GM19328 (cell line): ENCODE data around the gene SP140.
"Not testable (repeated sequence)": the region's sequence is repeated elsewhere in the genome, so short reads cannot be mapped to it uniquely, and the experiment has no call there.

ENCODE experiments used
- ATAC-seq: cut with Tn5 transposase; IDR thresholded peaks from one replicate; pipeline ENCODE4 v1.9.1; 2021; ENCODE audit warnings: mild to moderate bottlenecking, moderate library complexity; ENCODE audit not compliant: unreplicated experiment

SP140 gene

GRCh38 chr2:230225486-230225885 is at the start of gene SP140:
TSS of gene SP140 (plus strand) at chr2:230225736. CDS start at chr2:230225845, 109 bp downstream.
- ATAC-seq, result peak; percentile 77

GRCh38 chr2:230176996-230177395 is 48.5 kb upstream of the SP140 start:
- no peak for ATAC-seq

GRCh38 chr2:230178546-230179485 is 46.7 kb upstream of the SP140 start:
- no peak for ATAC-seq

GRCh38 chr2:230179907-230180306 is 45.6 kb upstream of the SP140 start:
- no peak for ATAC-seq

GRCh38 chr2:230181195-230181594 is 44.3 kb upstream of the SP140 start:
- no peak for ATAC-seq

GRCh38 chr2:230184727-230185578 is 40.6 kb upstream of the SP140 start:
- no peak for ATAC-seq

- ATAC-seq, result peak; percentile 33
Measured at GRCh38 chr2:230202430-230203109, 23.0 kb upstream of the SP140 start.

- ATAC-seq, result peak; percentile 48
Measured at GRCh38 chr2:230203110-230203676, 22.3 kb upstream of the SP140 start.

- ATAC-seq, result no peak
Measured at GRCh38 chr2:230205034-230205433, 20.5 kb upstream of the SP140 start.

- no peak for ATAC-seq
Measured at GRCh38 chr2:230205721-230206120, 19.8 kb upstream of the SP140 start.

- no peak for ATAC-seq
Measured at GRCh38 chr2:230208576-230208975, 17.0 kb upstream of the SP140 start.

- no peak for ATAC-seq
Measured at GRCh38 chr2:230209422-230210051, 16.0 kb upstream of the SP140 start.

GRCh38 chr2:230216489-230216888 is 9.0 kb upstream of the SP140 start:
- ATAC-seq, result no peak

- no peak for ATAC-seq
Measured at GRCh38 chr2:230217424-230217823, 8.1 kb upstream of the SP140 start.

GRCh38 chr2:230218421-230218820 is 7.1 kb upstream of the SP140 start:
- no peak for ATAC-seq

GRCh38 chr2:230219419-230220331 is 5.9 kb upstream of the SP140 start, which contains the start of gene SP110:
TSS of gene SP110 (minus strand) at chr2:230219984. CDS start at chr2:230216927, 3,057 bp downstream.
- ATAC-seq, result peak; percentile 66

GRCh38 chr2:230220347-230220969 is 5.1 kb upstream of the SP140 start:
- ATAC-seq, result no peak

- ATAC-seq, result no peak
Measured at GRCh38 chr2:230221493-230221892, 4.0 kb upstream of the SP140 start.

- not testable (repeated sequence) for ATAC-seq
Measured at GRCh38 chr2:230222829-230223228, 2.7 kb upstream of the SP140 start.
